Astrocyte (in vitro differentiated cells and primary cell): Measurements from ENCODE around the gene ENO3. TPM values are rescaled to one million over a fixed set of nuclear protein-coding genes. Genes with fewer than 3 reads are reported as not detected.

Source experiments
- DNase-seq: peaks from one replicate; pipeline ENCODE4 v3.0.0-alpha.2; 2010; ENCODE audit warnings: low read depth
- FAIRE-seq: peaks from 2 replicates; lab custom pipeline; 2011; peaks lifted over from hg19 to GRCh38; lab: Jason Lieb, UNC
- H2AFZ ChIP-seq: 2 replicates; pipeline ENCODE4 v1.6.0; 2012; ENCODE audit warnings: low read depth, low read length, inconsistent platforms
- H3K27ac ChIP-seq: 2 replicates; pipeline ENCODE4 v1.5.1; 2011; ENCODE audit warnings: low read depth, low read length, inconsistent platforms
- H3K27me3 ChIP-seq: 2 replicates; pipeline ENCODE4 v1.6.0; 2011; ENCODE audit warnings: low read length, inconsistent platforms; ENCODE audit not compliant: insufficient read depth
- H3K36me3 ChIP-seq: 2 replicates; pipeline ENCODE4 v1.5.1; 2011; ENCODE audit warnings: low read length, inconsistent platforms; ENCODE audit not compliant: insufficient read depth
- H3K4me1 ChIP-seq: 2 replicates; pipeline ENCODE4 v1.5.1; 2011; ENCODE audit warnings: low read length, inconsistent platforms; ENCODE audit not compliant: insufficient read depth
- H3K4me2 ChIP-seq: 2 replicates; pipeline ENCODE4 v1.6.0; 2012; ENCODE audit warnings: low read length, inconsistent platforms
- H3K4me3 ChIP-seq: 2 replicates; pipeline ENCODE4 v1.5.1; 2011; ENCODE audit warnings: low read depth, mild to moderate bottlenecking, low read length, inconsistent platforms; ENCODE audit not compliant: insufficient read depth
- H3K79me2 ChIP-seq: 2 replicates; pipeline ENCODE4 v1.6.0; 2012; ENCODE audit warnings: mild to moderate bottlenecking, low read length, inconsistent platforms; ENCODE audit not compliant: insufficient read depth
- H3K9ac ChIP-seq: 2 replicates; pipeline ENCODE4 v1.6.0; 2012; ENCODE audit warnings: mild to moderate bottlenecking, low read length, inconsistent platforms
- H3K9me3 ChIP-seq: 2 replicates; pipeline ENCODE4 v1.5.1; 2012; ENCODE audit warnings: low read depth, mild to moderate bottlenecking, low read length, inconsistent platforms; ENCODE audit not compliant: insufficient read depth
- H4K20me1 ChIP-seq: 2 replicates; pipeline ENCODE4 v1.6.0; 2012; ENCODE audit warnings: low read length, inconsistent platforms; ENCODE audit not compliant: insufficient read depth
- H3K27ac Mint-ChIP-seq: one replicate; pipeline ENCODE4 v1.8.0; 2021; ENCODE audit warnings: mild to moderate bottlenecking, mixed read lengths; ENCODE audit not compliant: unreplicated experiment
- H3K27me3 Mint-ChIP-seq: one replicate; pipeline ENCODE4 v1.8.0; 2021; ENCODE audit warnings: low read depth, mixed read lengths; ENCODE audit not compliant: unreplicated experiment
- H3K36me3 Mint-ChIP-seq: one replicate; pipeline ENCODE4 v1.8.0; 2021; ENCODE audit warnings: low read depth, mixed read lengths; ENCODE audit not compliant: unreplicated experiment
- H3K4me1 Mint-ChIP-seq: one replicate; pipeline ENCODE4 v1.8.0; 2021; ENCODE audit warnings: low read depth, mixed read lengths; ENCODE audit not compliant: unreplicated experiment
- H3K4me3 Mint-ChIP-seq: one replicate; pipeline ENCODE4 v1.8.0; 2021; ENCODE audit warnings: mild to moderate bottlenecking, moderate library complexity, mixed read lengths; ENCODE audit not compliant: unreplicated experiment
- H3K9me3 Mint-ChIP-seq: one replicate; pipeline ENCODE4 v1.8.0; 2021; ENCODE audit warnings: mild to moderate bottlenecking, mixed read lengths; ENCODE audit not compliant: unreplicated experiment
- EZH2 ChIP-seq: IDR thresholded peaks from 2 replicates; pipeline ENCODE4 v1.6.1; 2012; ENCODE audit warnings: mild to moderate bottlenecking, low read length, inconsistent platforms; ENCODE audit not compliant: insufficient read depth
- microRNA-seq: library from miRNA; unstranded; fragments of <30 nt; microRNA quantifications from one replicate; pipeline ENCODE4 v1.2.0, GENCODE V29; 2020
- total RNA-seq: library from RNA; stranded (reverse); gene quantifications from 2 replicates; pipeline ENCODE4 v1.2.1, GENCODE V29; 2021
- TF ChIP-seq, protein P1 (sequence below): IDR thresholded peaks from 2 replicates; pipeline ENCODE4 v1.5.1; 2011; ENCODE audit warnings: low read depth, mild to moderate bottlenecking, inconsistent platforms, low read length, moderate library complexity; ENCODE audit not compliant: insufficient read depth

Gene ENO3
- total RNA-seq, 1 donor from 2014 or later = 20.4 TPM

DNA sequence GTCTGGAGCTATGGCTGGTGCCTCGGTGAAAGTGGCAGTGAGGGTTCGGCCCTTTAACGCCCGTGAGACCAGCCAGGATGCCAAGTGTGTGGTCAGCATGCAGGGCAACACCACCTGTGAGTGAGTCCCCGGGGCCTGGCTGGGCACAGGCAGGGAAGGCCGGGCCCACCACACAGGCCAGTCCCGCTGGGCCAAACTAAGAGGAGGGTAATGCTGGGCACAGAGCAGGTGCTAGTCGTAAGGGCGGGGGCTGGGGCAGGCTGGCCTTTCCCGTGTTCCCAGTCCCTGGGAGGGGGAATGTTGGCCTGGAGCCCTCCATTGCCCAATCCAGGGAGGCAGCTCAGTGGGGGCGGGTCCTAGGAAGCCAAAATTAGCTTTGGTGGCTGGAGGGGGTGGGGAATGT is 49.3 kb downstream of the ENO3 start:
- Histone ChIP-seq H3K9me3 (no peaks in the 10 kb centered on the region), H3K4me3 (no peak overlapping the region), H3K27me3 (no peaks in the 10 kb centered on the region), H3K27ac (no peak overlapping the region), H3K4me2 (peak overlapping the region; percentile 99), H3K4me1 (peaks cover 24% of the 10 kb centered on the region), H2AFZ (no peak overlapping the region), H3K36me3 (peaks cover 29% of the 10 kb centered on the region), H3K9ac (no peak overlapping the region), H4K20me1 (peaks cover 56% of the 10 kb centered on the region), H3K79me2 (peaks cover 35% of the 10 kb centered on the region)
- DNase-seq (no peak), FAIRE-seq (no peak)
- Mint-ChIP-seq H3K36me3 (peaks cover 30% of the 10 kb centered on the region), H3K4me1 (peaks cover 10% of the 10 kb centered on the region), H3K4me3 (no peak overlapping the region), H3K27ac (peak overlapping the region; percentile 34), H3K9me3 (peaks cover 2% of the 10 kb centered on the region), H3K27me3 (peaks cover 2% of the 10 kb centered on the region)
- TF ChIP-seq EZH2 = no peak

DNA sequence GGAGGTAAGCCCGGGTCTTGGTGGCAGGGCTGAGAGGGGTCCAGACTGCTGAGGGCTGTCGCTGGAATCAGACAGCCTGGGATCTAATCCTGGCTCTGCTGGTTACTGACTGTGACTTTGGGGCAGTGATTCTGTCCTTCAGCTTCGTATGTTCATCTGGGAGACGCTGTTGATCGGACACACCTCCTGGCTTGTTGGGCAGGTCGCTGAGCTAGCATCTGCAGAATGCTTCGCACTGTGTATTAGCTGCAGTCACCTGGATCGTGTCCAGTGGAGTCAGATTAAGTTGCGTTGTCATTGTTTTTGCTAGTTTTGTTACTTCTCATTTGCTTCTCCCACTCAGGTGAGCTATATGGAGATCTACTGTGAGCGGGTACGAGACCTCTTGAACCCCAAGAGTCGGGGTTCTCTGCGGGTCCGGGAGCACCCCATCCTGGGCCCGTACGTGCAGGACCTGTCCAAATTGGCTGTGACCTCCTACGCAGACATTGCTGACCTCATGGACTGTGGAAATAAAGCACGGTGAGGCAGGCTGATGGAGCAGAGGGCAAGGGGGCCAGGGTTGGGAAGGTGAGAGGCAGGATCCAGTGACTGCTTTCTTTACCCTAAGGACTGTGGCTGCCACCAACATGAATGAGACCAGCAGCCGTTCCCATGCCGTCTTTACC is 51.3 kb downstream of the ENO3 start:
- no peak overlapping the region for H2AFZ ChIP-seq
- no peak overlapping the region for H3K9ac ChIP-seq
- H3K27ac Mint-ChIP-seq = no peak overlapping the region
- no peaks in the 10 kb centered on the region for H3K27me3 ChIP-seq
- no peak overlapping the region for H3K4me3 ChIP-seq
- no peaks in the 10 kb centered on the region for H3K9me3 Mint-ChIP-seq
- peaks cover 10% of the 10 kb centered on the region for H3K4me1 Mint-ChIP-seq
- no peaks in the 10 kb centered on the region for H3K27me3 Mint-ChIP-seq
- DNase-seq = no peak
- peaks cover 56% of the 10 kb centered on the region for H4K20me1 ChIP-seq
- peaks cover 35% of the 10 kb centered on the region for H3K79me2 ChIP-seq
- peaks cover 33% of the 10 kb centered on the region for H3K36me3 ChIP-seq
- no peak for FAIRE-seq
- H3K9me3 ChIP-seq = no peaks in the 10 kb centered on the region
- H3K36me3 Mint-ChIP-seq = peaks cover 40% of the 10 kb centered on the region
- peaks cover 19% of the 10 kb centered on the region for H3K4me1 ChIP-seq
- H3K4me3 Mint-ChIP-seq = no peak overlapping the region
- no peak overlapping the region for H3K4me2 ChIP-seq
- no peak overlapping the region for H3K27ac ChIP-seq
- TF ChIP-seq EZH2 = no peak
- TF ChIP-seq, protein P1, sequence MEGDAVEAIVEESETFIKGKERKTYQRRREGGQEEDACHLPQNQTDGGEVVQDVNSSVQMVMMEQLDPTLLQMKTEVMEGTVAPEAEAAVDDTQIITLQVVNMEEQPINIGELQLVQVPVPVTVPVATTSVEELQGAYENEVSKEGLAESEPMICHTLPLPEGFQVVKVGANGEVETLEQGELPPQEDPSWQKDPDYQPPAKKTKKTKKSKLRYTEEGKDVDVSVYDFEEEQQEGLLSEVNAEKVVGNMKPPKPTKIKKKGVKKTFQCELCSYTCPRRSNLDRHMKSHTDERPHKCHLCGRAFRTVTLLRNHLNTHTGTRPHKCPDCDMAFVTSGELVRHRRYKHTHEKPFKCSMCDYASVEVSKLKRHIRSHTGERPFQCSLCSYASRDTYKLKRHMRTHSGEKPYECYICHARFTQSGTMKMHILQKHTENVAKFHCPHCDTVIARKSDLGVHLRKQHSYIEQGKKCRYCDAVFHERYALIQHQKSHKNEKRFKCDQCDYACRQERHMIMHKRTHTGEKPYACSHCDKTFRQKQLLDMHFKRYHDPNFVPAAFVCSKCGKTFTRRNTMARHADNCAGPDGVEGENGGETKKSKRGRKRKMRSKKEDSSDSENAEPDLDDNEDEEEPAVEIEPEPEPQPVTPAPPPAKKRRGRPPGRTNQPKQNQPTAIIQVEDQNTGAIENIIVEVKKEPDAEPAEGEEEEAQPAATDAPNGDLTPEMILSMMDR = no peak

DNA sequence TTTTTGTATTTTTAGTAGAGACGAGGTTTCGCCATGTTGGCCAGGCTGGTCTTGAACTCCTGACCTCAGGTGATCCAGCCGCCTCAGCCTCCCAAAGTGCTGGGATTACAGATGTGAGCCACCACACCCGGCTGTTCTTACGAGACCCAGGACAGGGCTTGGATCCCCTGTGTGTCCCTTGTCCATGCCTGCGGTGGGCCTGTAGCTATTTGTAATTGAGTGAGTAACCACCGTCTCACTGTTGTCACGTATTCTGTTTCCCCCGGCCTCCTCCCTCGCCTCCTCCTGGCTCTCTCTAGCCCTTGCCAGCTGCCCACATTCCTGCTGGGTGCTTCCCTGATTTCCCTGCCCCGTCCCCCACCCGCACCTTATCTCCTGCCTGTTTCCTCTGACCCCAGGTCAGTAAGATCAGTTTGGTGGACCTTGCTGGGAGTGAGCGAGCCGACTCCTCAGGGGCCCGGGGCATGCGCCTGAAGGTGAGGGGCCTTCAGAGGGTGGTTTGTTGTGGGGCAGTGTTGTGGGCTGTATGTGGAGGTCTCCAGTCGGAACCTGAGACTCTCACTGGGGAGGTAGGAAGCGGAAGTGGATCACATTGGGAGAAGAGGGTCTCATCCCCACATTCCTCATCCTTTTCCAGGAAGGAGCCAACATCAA is 52.4 kb downstream of the ENO3 start:
- Mint-ChIP-seq H3K4me1 (peaks cover 10% of the 10 kb centered on the region), H3K4me3 (no peak overlapping the region), H3K9me3 (no peaks in the 10 kb centered on the region), H3K27me3 (no peaks in the 10 kb centered on the region), H3K27ac (no peak overlapping the region), H3K36me3 (peaks cover 48% of the 10 kb centered on the region)
- no peak for FAIRE-seq
- H3K27ac ChIP-seq = no peak overlapping the region
- H3K4me2 ChIP-seq = no peak overlapping the region
- H4K20me1 ChIP-seq = peaks cover 61% of the 10 kb centered on the region
- no peak for DNase-seq
- peaks cover 30% of the 10 kb centered on the region for H3K79me2 ChIP-seq
- TF ChIP-seq, protein P1 = no peak
- TF ChIP-seq EZH2 = no peak
- no peak overlapping the region for H3K9ac ChIP-seq
- H2AFZ ChIP-seq = no peak overlapping the region
- no peaks in the 10 kb centered on the region for H3K27me3 ChIP-seq
- H3K36me3 ChIP-seq = peaks cover 42% of the 10 kb centered on the region
- peaks cover 18% of the 10 kb centered on the region for H3K4me1 ChIP-seq
- no peaks in the 10 kb centered on the region for H3K9me3 ChIP-seq
- no peak overlapping the region for H3K4me3 ChIP-seq

Small RNA genes lying within 50 kb of the gene (microRNA-seq; reads per million reads assigned to microRNA genes)
- gene MIR6864 (not detected), gene MIR6865 (not detected)

Other genes with a start within 250 kb of the ENO3 start
- 51.6 and 52.7 TPM in 2 replicates for gene PELP1, start 247.0 kb upstream of the ENO3 start, total RNA-seq
- 6.3 and 10.3 TPM in 2 replicates for gene ARRB2, start 240.5 kb upstream of the ENO3 start, total RNA-seq
- gene MED11, start 219.7 kb upstream of the ENO3 start, total RNA-seq = 8.5 and 9.9 TPM in 2 replicates
- 0.09 and 0.12 TPM in 2 replicates for gene ZMYND15, start 211.3 kb upstream of the ENO3 start, total RNA-seq
- 2.2 and 3.2 TPM in 2 replicates for gene CXCL16, start 211.2 kb upstream of the ENO3 start, total RNA-seq
- not detected in 2 replicates for gene TM4SF5, start 179.2 kb upstream of the ENO3 start, total RNA-seq
- 0.75 TPM in 1 of 2 replicates, not detected in the other for gene VMO1, start 164.8 kb upstream of the ENO3 start, total RNA-seq
- not detected in 2 replicates for gene GLTPD2, start 162.2 kb upstream of the ENO3 start, total RNA-seq
- gene PSMB6, start 155.0 kb upstream of the ENO3 start, total RNA-seq = 154 and 161 TPM in 2 replicates
- gene PLD2, start 144.0 kb upstream of the ENO3 start, total RNA-seq = 21.4 and 29.3 TPM in 2 replicates
- 51.3 and 63.2 TPM in 2 replicates for gene MINK1, start 117.8 kb upstream of the ENO3 start, total RNA-seq
- gene C17orf107, start 51.6 kb upstream of the ENO3 start, total RNA-seq = 2.2 and 3.9 TPM in 2 replicates
- 0.20 and 0.43 TPM in 2 replicates for gene CHRNE, start 48.0 kb upstream of the ENO3 start, total RNA-seq
- gene GP1BA, start 18.8 kb upstream of the ENO3 start, total RNA-seq = 0.09 TPM in 1 of 2 replicates, not detected in the other
- gene SLC25A11, start 11.1 kb upstream of the ENO3 start, total RNA-seq = 36.8 and 43.0 TPM in 2 replicates
- gene RNF167, start 10.9 kb upstream of the ENO3 start, total RNA-seq = 88.0 and 89.7 TPM in 2 replicates
- gene PFN1, start 2.6 kb upstream of the ENO3 start, total RNA-seq = 1,246 and 1,346 TPM in 2 replicates
- gene SPAG7, start 16.7 kb downstream of the ENO3 start, total RNA-seq = 57.2 and 60.9 TPM in 2 replicates
- 43.1 and 44.3 TPM in 2 replicates for gene CAMTA2, start 36.6 kb downstream of the ENO3 start, total RNA-seq
- gene INCA1, start 46.4 kb downstream of the ENO3 start, total RNA-seq = 0.82 and 1.7 TPM in 2 replicates
- gene KIF1C, start 46.8 kb downstream of the ENO3 start, total RNA-seq = 94.8 and 109 TPM in 2 replicates
- gene SLC52A1, start 84.3 kb downstream of the ENO3 start, total RNA-seq = not detected in 2 replicates
- gene ZFP3, start 127.3 kb downstream of the ENO3 start, total RNA-seq = not detected in 2 replicates
- gene ZNF232, start 160.8 kb downstream of the ENO3 start, total RNA-seq = 7.8 and 9.4 TPM in 2 replicates
- gene USP6, start 164.9 kb downstream of the ENO3 start, total RNA-seq = 0.86 and 1.1 TPM in 2 replicates
- 7.8 and 8.9 TPM in 2 replicates for gene ZNF594, start 240.7 kb downstream of the ENO3 start, total RNA-seq